GM18499 (cell line): Measurements from ENCODE around the gene RAB3IP.
"Not testable (repeated sequence)": the region's sequence is repeated elsewhere in the genome, so short reads cannot be mapped to it uniquely, and the experiment has no call there.

Source experiments
- ATAC-seq: cut with Tn5 transposase; IDR thresholded peaks from one replicate; pipeline ENCODE4 v1.9.1; 2021; ENCODE audit warnings: moderate number of reproducible peaks; ENCODE audit not compliant: insufficient read depth, unreplicated experiment

The RAB3IP gene

GRCh38 chr12:69751476-69751875, 12.8 kb downstream of the RAB3IP start:
- ATAC-seq, result no peak

- ATAC-seq, result no peak
Observed at GRCh38 chr12:69755302-69755701, 16.6 kb downstream of the RAB3IP start.

GRCh38 chr12:69756088-69756755, 17.6 kb downstream of the RAB3IP start:
- ATAC-seq, result no peak

DNA sequence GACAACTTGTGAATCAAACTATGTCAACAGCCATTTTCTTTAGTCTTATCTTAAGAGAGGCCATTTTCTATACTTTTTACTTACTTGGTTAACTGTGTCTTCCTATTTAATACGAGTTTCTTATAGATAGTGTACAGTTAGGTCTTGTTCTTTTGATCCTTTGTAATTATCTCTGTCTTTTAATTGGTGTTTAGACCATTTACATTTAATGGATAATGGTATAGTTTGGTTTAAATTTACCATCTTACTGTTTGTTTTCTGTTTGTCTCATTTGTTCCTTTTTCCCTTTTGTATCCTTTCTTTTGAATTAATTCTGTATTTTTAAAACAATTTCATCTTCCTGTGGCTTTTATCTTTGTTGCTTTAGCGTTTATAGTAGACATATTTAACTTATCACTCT, 19.4 kb downstream of the RAB3IP start:
- ATAC-seq, result no peak

DNA sequence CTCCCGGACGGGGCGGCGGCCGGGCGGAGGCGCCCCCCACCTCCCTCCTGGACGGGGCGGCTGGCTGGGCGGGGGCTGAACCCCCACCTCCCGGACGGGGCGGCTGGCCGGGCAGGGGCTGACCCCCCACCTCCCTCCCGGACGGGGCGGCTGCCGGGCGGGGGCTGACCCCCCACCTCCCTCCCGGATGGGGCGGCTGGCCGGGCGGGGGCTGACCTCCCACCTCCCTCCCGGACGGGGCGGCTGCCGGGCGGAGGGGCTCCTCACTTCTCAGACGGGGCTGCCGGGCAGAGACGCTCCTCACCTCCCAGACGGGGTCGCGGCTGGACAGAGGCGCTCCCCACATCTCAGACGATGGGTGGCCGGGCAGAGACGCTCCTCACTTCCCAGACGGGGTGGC, 20.9 kb downstream of the RAB3IP start:
- ATAC-seq, result not testable (repeated sequence)

DNA sequence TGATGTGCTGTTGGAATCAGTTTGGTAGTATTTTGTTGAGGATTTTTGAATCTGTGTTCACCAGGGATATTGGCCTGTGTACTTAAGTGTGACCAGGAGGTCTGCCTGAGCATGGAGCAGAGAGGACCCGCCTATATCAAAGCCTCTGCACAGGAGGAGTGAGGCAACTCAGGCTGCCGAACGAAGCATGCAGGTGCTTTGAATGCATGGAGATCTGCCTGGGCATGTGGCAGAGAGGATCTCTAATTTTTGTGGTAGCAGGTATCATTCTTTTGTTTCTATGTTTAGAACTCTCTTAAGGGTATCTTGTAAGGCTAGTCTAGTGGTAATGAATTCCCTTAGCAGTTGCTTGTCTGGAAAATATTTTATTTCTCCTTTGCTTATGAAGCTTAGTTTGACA, 26.9 kb downstream of the RAB3IP start:
- ATAC-seq, result no peak

DNA sequence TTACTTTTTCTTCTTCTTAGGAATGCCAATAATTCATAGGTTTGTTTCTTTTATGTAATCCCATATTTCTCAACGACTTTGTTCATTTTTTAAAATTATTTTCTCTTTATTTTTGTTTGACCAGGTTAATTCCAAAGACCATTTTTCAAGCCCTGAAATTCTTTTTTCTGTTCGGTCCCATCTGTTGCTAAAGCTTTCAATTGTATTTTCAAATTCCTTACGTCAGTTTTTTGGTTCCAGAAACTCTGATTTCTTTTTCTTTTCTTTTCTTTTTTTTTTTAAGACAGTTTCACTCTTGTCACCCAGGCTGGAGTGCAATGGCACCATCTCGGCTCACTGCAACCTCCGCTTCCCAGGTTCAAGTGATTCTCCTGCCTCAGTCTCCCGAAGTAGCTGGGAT, 27.6 kb downstream of the RAB3IP start:
- ATAC-seq, result no peak

DNA sequence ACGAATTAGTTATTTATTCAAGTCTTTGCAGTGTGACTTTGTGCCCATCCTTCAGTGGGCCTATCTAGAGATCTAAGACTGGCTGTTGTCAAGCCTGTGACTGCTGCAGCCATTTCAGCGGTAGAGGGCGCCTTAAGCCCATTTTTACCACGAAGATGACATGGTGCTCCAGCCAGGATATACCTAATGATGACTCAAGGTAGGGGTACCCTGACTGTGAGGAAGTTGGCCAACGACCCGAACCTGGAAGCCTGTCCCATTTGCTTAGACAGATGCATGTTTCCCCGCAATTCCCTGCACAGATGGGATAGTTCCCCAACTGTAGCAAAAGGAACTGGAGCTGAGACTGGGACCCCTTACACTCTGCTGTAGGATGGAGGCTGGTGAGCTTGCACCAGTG, 41.3 kb downstream of the RAB3IP start:
- ATAC-seq, result no peak

DNA sequence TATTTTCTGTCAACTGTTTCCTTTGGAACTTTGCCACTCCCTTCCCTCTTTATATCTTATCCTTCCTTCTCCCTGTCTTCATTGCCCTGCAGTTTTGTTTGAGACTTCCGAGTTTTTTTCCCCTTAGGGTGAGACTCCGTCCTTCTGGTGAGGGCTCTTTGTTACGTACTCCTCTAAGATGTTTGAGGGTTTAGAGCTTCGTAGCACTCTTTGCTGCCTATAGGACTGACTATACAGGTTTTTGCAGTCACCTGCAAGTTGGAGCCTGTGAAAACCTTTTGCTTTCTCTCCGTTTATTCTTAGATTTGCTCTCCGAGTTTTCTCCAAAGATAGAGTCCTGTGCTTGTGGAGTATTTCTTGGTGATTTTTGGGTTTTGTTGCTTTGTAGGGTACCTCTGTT, 44.7 kb downstream of the RAB3IP start:
- ATAC-seq, result no peak

GRCh38 chr12:69789351-69789750, 50.7 kb downstream of the RAB3IP start:
- ATAC-seq, result no peak

DNA sequence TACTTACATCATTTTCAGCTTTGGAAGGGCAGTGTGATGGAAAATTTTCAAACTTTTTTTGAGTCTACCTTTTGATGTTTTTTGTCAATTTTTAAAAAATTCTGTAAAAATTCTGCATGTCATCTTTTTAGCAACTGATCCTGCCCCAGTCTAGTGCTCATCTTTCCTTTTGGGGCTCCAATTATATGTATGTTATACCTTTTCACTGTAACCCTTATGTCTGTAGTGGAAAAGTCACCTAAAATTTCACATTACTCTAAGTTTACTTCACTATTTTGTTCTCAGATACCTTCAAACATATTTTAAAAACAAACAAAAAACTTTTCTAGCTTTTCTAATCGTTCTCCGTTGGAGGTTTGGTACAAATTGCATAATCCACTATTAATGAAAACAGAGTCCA, 53.9 kb downstream of the RAB3IP start:
- ATAC-seq, result no peak

DNA sequence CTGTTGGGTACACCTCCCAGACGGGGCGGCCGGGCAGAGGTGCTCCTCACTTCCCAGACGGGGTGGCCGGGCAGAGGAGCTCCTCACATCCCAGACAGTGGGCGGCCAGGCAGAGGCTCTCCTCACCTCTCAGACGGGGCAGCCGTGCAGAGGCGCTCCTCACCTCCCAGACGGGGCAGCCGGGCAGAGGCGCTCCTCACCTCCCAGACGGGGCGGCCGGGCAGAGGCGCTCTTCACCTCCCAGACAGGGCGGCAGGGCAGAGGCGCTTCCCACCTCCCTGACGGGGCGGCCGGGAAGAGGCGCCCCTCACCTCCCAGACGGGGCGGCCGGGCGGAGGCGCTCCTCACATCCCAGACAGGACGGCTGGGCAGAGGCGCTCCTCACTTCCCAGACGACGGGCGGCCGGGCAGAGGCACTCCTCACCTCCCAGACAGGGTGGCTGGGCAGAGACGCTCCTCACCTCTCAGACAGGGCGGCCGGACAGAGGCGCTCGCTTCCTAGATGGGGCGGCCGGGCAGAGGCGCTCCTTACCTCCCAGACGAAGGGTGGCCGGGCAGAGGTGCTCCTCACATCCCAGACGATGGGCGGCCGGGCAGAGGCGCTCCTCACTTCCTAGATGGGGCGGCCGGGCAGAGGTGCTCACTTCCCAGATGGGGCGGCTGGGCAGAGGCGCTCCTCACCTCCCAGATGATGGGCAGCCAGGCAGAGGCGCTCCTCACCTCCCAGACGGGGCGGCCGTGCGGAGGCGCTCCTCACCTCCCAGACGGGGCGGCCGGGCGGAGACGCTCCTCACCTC, 68.6 kb downstream of the RAB3IP start:
- not testable (repeated sequence) for ATAC-seq

- no peak for ATAC-seq
Observed at GRCh38 chr12:69810870-69811498, 72.3 kb downstream of the RAB3IP start.

DNA sequence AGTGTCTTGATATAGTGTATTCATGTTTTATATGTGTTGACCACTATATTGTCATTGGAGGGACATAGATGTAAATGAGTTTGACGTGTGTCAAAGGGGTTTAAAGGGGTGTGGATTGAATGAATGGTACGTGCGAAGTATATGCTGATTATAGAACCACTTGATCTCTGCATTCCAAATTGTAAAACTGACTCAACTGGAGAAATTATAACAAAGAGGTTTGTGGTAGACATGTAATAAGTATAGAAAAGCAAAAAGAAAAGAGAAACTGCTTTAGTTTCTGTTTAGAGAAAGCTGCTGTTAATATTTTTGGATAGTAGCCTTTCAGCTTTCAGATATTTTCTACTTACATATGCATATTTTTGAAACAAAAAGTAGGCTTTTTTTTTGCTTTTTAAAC, 77.4 kb downstream of the RAB3IP start:
- ATAC-seq, result peak; percentile 59

DNA sequence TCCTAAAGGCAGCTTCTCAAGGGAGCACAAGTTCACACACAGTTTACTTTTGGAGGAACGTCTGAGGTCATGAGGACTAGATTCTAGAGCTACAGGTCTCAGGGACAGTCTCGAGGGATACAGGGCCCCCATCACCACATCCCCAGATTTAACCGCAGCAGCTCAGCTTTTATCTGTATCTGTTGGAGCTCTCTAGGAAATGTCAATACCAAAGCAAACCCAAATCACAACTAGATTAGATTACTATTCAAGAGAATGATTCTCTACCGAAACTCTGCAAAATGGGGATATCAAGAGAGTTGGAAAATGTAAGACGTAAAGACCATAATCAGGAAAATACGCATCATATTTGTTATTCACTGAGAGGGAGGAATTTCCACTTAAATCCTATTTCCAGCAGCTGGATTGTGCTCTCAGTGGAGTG, 82.4 kb downstream of the RAB3IP start:
- ATAC-seq, result no peak

DNA sequence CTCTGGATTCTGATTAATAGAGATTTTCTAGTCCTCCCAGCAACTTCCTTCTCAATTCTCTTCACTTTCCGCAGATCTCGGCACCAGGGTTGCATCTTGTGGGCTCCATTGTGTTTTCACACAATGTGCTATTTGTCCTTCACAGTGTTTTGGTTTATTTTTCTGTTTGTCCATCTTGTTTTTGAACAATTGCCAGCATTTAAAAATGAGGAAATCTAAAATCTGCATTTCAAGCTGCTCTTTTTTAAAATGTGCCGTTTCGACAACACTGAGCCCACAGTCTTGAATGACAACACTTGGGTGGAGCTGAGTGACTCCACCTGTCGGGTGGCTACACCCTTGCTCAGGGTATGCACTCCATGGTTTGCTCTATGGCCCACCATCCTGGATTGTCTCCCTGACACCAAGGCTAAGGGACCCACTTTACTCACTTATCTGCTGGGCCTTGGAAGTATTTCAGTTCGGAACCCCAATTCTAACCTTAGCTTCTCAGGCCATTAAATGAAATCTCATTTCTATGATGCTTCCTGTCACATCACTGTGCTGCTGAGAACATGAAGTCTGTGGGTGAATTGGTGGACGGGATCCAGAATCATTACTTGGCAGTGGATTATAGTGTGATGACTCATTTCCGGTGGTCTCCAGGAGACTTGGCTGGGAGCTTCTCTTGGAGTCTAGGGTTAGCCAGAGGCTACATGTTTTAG, 82.9 kb downstream of the RAB3IP start:
- no peak for ATAC-seq

DNA sequence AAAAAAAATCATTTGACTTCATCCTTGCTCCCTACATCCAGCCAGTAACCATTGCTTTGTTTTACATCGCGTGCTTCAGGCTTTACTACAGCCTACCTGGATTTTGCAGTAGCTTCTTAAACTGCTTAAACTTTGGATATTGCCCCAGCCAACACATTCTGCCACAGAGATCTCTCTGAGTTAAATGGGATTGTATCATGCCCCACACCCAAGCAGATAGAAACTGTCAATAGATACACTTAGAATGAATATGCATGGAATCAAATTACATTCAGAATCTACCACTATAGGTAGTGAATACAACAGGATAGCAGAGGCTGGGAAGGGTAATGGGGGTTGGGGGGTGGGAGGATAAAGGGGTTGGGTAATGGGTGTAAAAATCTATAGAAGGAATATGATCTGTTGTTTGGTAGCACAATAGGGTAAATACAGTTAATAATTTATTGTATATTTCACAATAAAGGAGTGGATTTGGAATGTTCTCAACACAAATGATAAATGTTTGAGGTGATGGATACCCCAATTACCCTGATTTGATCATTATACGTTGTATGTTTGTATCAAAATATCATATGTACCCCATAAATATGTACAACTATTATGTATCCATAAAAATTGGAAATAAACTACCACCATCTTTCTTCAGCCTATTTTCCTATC, 83.7 kb downstream of the RAB3IP start:
- ATAC-seq, result no peak

- no peak for ATAC-seq
Observed at GRCh38 chr12:69824028-69824427, 85.4 kb downstream of the RAB3IP start.

- no peak for ATAC-seq
Observed at GRCh38 chr12:69824966-69825560, 86.4 kb downstream of the RAB3IP start, which contains the start of gene MYRFL. Gene MYRFL, plus strand, starts transcription at chr12:69825227. Its CDS starts 291 bp downstream, at chr12:69825518.

DNA sequence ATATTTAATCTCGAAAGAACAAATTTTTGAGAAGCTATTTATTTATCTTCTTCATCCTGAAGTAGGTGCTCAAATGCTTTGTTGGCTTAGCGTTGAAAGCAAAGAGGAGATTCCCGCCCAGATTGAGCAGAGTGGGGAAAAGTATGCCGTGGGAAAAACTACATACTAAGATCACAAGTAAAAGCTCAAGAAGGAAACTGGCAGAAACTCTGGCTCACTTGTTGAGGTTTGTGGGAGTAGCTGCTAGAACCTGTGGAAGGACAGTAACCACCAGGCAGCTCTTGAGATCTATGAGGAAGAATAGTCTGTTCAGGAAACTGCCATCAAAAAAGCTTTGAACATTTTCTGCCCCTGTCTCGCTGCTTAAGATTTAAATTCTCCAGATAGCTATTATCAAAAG, 90.2 kb downstream of the RAB3IP start:
- no peak for ATAC-seq
